Pancreas (tissue), 10 donors: ENCODE measurements around the gene AGFG2. TPM values are rescaled to one million over a fixed set of nuclear protein-coding genes. Genes with fewer than 3 reads are reported as not detected.
A peak's percentile ranks its signal among the peaks of the same experiment; 100 is the strongest.

Experiments
- ATAC-seq, 4 donors: fragments of 200-7000 bp; cut with Tn5 transposase; one replicate each; pipeline versions ENCODE4 v1.8.0 to v1.9.1; 2020; ENCODE audit warnings: mild to moderate bottlenecking in 4 of 4, moderate library complexity in 4 of 4
- DNase-seq, 6 donors: peaks; one replicate each; pipeline ENCODE4 v3.0.0-alpha.2; 2020
- FAIRE-seq: peaks from 2 replicates; lab custom pipeline; 2012; peaks lifted over from hg19 to GRCh38; lab: Jason Lieb, UNC
- H3K27ac ChIP-seq, 4 donors: fragments of 200-600 bp; sonication (generic); 1 replicate in 3 of 4; 2 replicates in 1 of 4; pipeline versions ENCODE4 v1.5.0 to v1.8.0; 2020
- H3K27me3 ChIP-seq, 4 donors: fragments of 200-600 bp; one replicate each; pipeline ENCODE4 v1.8.0; 2021
- H3K36me3 ChIP-seq, 3 donors: fragments of 200-600 bp; sonication (generic) in 1 of 3; one replicate each; pipeline versions ENCODE4 v1.5.0 to v1.8.0; 2020 to 2021
- H3K4me1 ChIP-seq, 3 donors: fragments of 200-600 bp; one replicate each; pipeline ENCODE4 v1.8.0; 2021
- H3K4me3 ChIP-seq, 4 donors: fragments of 200-600 bp; sonication (generic) in 2 of 4; one replicate each; pipeline versions ENCODE4 v1.5.0 to v1.8.0; 2020 to 2021
- H3K9me3 ChIP-seq, 4 donors: fragments of 200-600 bp; one replicate each; pipeline ENCODE4 v1.8.0; 2021
- CTCF ChIP-seq, 4 donors: fragments of 200-600 bp; sonication (generic) in 3 of 4; IDR thresholded peaks; one replicate each; pipeline versions ENCODE4 v1.5.0 to v1.8.0; 2021; ENCODE audit warnings: antibody characterized with exemption in 4 of 4
- WGBS, 2 donors: extraction: QIAGEN DNeasy Blood & Tissue Kit; methylation state at CpG; one replicate each; pipeline ENCODE4 v1.1.7; 2013; 5-methylcytosine and 5-hydroxymethylcytosine counted together
- intact Hi-C, 3 donors: fragments of 100-400 bp; cut with DNase I; formaldehyde crosslinking; loops; one replicate each; pipeline versions ENCODE4 v1.11.1 to v1.14.2; 2022
- polyA plus RNA-seq, 2 donors: library from polyadenylated mRNA; stranded (reverse); fragments of 200-250 nt; gene quantifications; one replicate each; pipeline ENCODE4 v1.2.3, GENCODE V29; 2013
- total RNA-seq, 6 donors: library from RNA; stranded (reverse); fragmentation: NEBNext Ultra II Directional in 4 of 6; extraction: Animal tissue kit (Norgen Biotek cat#: 25700) in 4 of 6; gene quantifications; one replicate each; pipeline versions ENCODE4 v1.2.1 to v1.2.4, GENCODE V29; 2021 to 2023
- donor health status: healthy with polysubstance abuse.
- donor health status: DM: no; HTN: no; CAD: no; lungs with moderate emphysema.
- donor health status: DM: no; HTN: no; CAD: no.
- donor health status: control.
- donor health status: control.
- donor health status: Bipolar disorder and iron deficiency.
- donor health status: DM: yes; HTN: yes; CAD: no.
- donor health status: DM: no; HTN: no; CAD: no.
- donor health status: DM: no; HTN: no; CAD: no.
- donor health status: DM: yes; HTN: yes; CAD: no.

AGFG2 gene
- total and polyA plus RNA-seq, 8 donors = 13.6 to 41.0 (median 24.6) TPM

DNA sequence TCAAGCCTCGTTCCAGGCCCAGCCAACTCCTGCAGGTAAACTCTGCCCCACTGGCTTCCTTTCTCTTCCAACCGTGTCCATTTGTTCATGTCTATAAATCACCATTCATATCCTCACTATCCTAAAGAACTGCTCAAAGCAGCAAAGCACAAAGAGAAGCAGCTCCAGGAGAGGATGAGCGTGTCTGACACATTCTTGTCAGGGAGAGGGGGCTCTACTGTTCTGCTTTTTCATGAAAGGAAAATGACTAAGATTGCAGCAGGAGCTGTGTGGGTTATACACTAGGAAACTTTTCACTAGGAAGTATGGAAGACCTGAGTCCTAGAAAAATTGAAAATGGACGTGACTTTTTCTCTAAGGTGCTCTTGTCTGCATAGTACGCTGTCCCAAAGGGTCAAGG lies 16.7 kb downstream of the AGFG2 start:
- Histone ChIP-seq H3K4me1 (peaks cover 0 to 5% (median 4%) of the 10 kb centered on the region in 3 donors), H3K27me3 (no peaks in the 10 kb centered on the region), H3K4me3 (no peak overlapping the region), H3K36me3 (peaks cover 0 to 51% (median 2%) of the 10 kb centered on the region in 3 donors), H3K27ac (no peak overlapping the region), H3K9me3 (no peaks in the 10 kb centered on the region)
- no peak for ATAC-seq
- DNase-seq = no peak
- no peak for TF ChIP-seq CTCF (IDR thresholded peaks at IDR 0.05)
- WGBS, 2 donors = 87 to 88% methylated on average over 5 of the region's 5 CpGs
- intact Hi-C loops = no loop called here
- no peak for FAIRE-seq

GRCh38 chr7:100556541-100556940 lies 17.5 kb downstream of the AGFG2 start:
- Histone ChIP-seq H3K4me1 (peaks cover 0 to 5% (median 4%) of the 10 kb centered on the region in 3 donors), H3K9me3 (no peaks in the 10 kb centered on the region), H3K4me3 (no peak overlapping the region), H3K27me3 (no peaks in the 10 kb centered on the region), H3K27ac (no peak overlapping the region), H3K36me3 (peaks cover 0 to 50% (median 0%) of the 10 kb centered on the region in 3 donors)
- FAIRE-seq (no peak), DNase-seq (peak in 1 of 6 donors; percentile 13), ATAC-seq (no peak)
- no peak for TF ChIP-seq CTCF (IDR thresholded peaks at IDR 0.05)
- WGBS, 2 donors = 63 to 67% methylated on average over 4 of the region's 4 CpGs
- intact Hi-C loops = no loop called here

DNA sequence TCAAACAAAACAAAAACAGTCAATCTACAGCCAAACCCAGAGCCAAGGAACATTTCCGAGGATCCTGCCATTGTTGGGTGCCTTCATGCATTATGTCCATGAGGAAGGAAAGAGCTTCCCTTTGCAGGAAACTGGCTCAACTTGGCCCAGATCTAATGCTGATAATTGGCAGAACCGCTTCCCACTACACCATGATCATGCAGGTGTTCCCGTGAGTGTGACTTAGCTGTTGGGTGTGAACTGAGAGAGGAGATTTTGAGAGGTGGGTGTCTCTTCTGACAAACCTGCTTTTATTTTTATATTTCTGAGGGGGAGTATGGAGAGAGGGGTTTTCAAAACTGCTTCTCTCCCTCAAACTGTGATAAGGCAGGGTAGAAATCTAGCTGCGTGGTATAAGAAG lies 20.1 kb downstream of the AGFG2 start:
- H3K27me3 ChIP-seq = no peaks in the 10 kb centered on the region
- H3K4me1 ChIP-seq = peaks cover 0 to 5% (median 4%) of the 10 kb centered on the region in 3 donors
- no peak for FAIRE-seq
- DNase-seq = no peak
- 61 to 66% methylated on average over 4 of the region's 4 CpGs for WGBS, 2 donors
- TF ChIP-seq CTCF (IDR thresholded peaks at IDR 0.05) = no peak
- no peak for ATAC-seq
- intact Hi-C loops = no loop called here
- H3K36me3 ChIP-seq = peaks cover 0 to 32% (median 4%) of the 10 kb centered on the region in 3 donors
- H3K4me3 ChIP-seq = no peak overlapping the region
- peak overlapping the region; percentile 0 to 57 (median 26) for H3K27ac ChIP-seq
- H3K9me3 ChIP-seq = no peaks in the 10 kb centered on the region

- intact Hi-C loops = loop anchor here in 2 of 3 donors (5.0 to 10.0 kb wide), 4 partner anchors 89 to 131 kb away; partner anchors contain the start of gene GIGYF1 (in 1 of the 2)
- TF ChIP-seq CTCF (IDR thresholded peaks at IDR 0.05) = no peak
- Histone ChIP-seq H3K27me3 (no peaks in the 10 kb centered on the region), H3K4me1 (peaks cover 0 to 5% (median 4%) of the 10 kb centered on the region in 3 donors), H3K36me3 (peaks cover 0 to 11% (median 4%) of the 10 kb centered on the region in 3 donors), H3K27ac (no peak overlapping the region), H3K9me3 (no peaks in the 10 kb centered on the region), H3K4me3 (no peak overlapping the region)
- ATAC-seq = no peak
- WGBS, 2 donors = 93 to 95% methylated on average over 12 of the region's 12 CpGs
- no peak for FAIRE-seq
- DNase-seq = peak in 1 of 6 donors; percentile 52
Measured at GRCh38 chr7:100561491-100562194, 22.6 kb downstream of the AGFG2 start.
